T-helper 17 cell (primary cell): Measurements from ENCODE around the gene ZSWIM6. TPM values are rescaled to one million over a fixed set of nuclear protein-coding genes. Genes with fewer than 3 reads are reported as not detected.

Source experiments
- ATAC-seq: fragments of 150-1000 bp; cut with Tn5 transposase; 2 replicates; pipeline ENCODE4 v1.10.0; 2021; ENCODE audit warnings: mild to moderate bottlenecking, moderate library complexity
- DNase-seq, 3 donors: peaks; one replicate each; pipeline versions ENCODE4 v3.0.0 to v3.0.0-alpha.2; 2020 to 2021
- H3K9me3 ChIP-seq: one replicate; pipeline ENCODE4 v1.7.0; 2013; ENCODE audit warnings: low read length, mild to moderate bottlenecking; ENCODE audit not compliant: control insufficient read depth, poor library complexity, severe bottlenecking
- H3K27ac Mint-ChIP-seq: one replicate; pipeline ENCODE4 v1.8.0; 2022; ENCODE audit warnings: mild to moderate bottlenecking, moderate library complexity, mixed read lengths
- H3K27me3 Mint-ChIP-seq: one replicate; pipeline ENCODE4 v1.8.0; 2022; ENCODE audit warnings: mixed read lengths
- H3K36me3 Mint-ChIP-seq: one replicate; pipeline ENCODE4 v1.8.0; 2022; ENCODE audit warnings: low read depth, mixed read lengths
- H3K4me1 Mint-ChIP-seq: one replicate; pipeline ENCODE4 v1.8.0; 2022; ENCODE audit warnings: mild to moderate bottlenecking, mixed read lengths
- H3K4me3 Mint-ChIP-seq: one replicate; pipeline ENCODE4 v1.8.0; 2022; ENCODE audit warnings: mild to moderate bottlenecking, moderate library complexity, mixed read lengths
- total RNA-seq, 4 donors: library from RNA in 2 of 4; stranded (reverse) in 2 of 4; gene quantifications; one replicate each; pipeline ENCODE4 v1.2.3 and lab custom pipeline; 2022 to 2026

ZSWIM6 gene
- total RNA-seq, 2 donors from 2014 or later: 6.5 to 8.7 TPM

DNA sequence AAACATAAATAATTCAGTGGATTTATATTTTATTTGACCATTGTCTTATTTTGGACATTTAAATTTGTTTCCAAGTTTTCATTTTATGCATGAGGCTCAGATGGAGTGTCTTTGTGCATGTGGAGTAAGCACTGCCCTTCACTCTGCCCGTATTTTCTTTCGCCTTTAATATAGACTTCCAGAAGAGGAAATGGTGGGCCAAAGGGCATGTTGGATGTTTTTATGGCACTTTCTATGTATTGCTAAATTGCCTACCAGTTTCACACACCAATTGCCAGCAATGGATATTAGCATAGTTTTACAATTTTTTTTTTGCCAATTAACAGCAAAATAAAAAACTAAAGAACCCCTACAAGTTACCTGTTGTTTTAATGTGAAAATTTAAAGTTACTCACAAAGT, 38.4 kb downstream of the ZSWIM6 start:
- no peaks in the 10 kb centered on the region for H3K9me3 ChIP-seq
- Mint-ChIP-seq H3K27me3 (no peaks in the 10 kb centered on the region), H3K4me1 (peaks cover 17% of the 10 kb centered on the region), H3K4me3 (no peak overlapping the region), H3K27ac (no peak overlapping the region), H3K36me3 (peaks cover 8% of the 10 kb centered on the region)
- DNase-seq (no peak), ATAC-seq (no peak)

DNA sequence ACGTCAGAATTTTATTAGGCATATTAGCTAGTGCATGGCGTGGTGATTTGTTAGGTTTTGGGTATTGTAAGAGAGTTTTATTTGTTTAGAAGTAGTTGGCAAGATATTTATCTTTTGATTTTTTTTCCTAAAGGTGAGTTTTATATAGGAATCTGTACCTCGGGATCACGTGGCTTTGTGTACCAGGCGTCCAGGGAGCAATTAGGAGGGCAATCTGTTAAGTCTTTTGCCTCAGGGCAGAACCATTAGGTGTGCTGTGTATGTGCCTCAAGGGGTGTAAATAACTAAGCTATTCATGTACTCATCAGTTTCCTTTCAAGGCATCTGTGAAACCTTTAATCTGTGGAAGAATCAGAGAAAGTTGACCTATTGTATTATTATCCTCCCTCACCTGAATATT, 39.4 kb downstream of the ZSWIM6 start:
- no peak for ATAC-seq
- Mint-ChIP-seq H3K4me3 (peak overlapping the region; percentile 26), H3K36me3 (peaks cover 8% of the 10 kb centered on the region), H3K4me1 (peaks cover 14% of the 10 kb centered on the region), H3K27ac (peak overlapping the region; percentile 60), H3K27me3 (no peaks in the 10 kb centered on the region)
- DNase-seq: no peak
- H3K9me3 ChIP-seq: no peaks in the 10 kb centered on the region

GRCh38 chr5:61379677-61380076, 47.6 kb downstream of the ZSWIM6 start:
- Mint-ChIP-seq H3K27ac (peak overlapping the region; percentile 21), H3K4me1 (peaks cover 5% of the 10 kb centered on the region), H3K27me3 (no peaks in the 10 kb centered on the region), H3K36me3 (peaks cover 3% of the 10 kb centered on the region), H3K4me3 (no peak overlapping the region)
- DNase-seq: no peak
- no peak for ATAC-seq
- no peaks in the 10 kb centered on the region for H3K9me3 ChIP-seq

DNA sequence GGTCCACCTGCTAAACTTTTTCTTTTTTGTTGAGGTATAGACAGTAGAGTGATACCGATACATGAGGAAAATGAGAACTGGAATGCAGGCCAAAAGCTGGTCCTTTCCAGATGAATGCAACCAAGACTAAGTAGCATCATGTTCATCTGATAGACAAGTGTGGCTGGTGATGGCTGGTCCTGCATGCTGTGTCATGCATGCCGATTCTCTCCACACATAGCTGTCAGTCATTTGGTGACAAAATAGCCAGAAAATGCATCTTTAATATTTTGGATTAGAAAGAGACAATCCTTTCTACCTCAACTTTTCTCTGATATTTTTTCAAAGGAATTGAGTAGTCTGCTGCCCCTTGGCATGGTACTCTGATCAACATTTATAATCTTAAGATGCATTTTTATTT, 49.9 kb downstream of the ZSWIM6 start:
- no peaks in the 10 kb centered on the region for H3K9me3 ChIP-seq
- Mint-ChIP-seq H3K36me3 (no peaks in the 10 kb centered on the region), H3K4me1 (peaks cover 8% of the 10 kb centered on the region), H3K27me3 (no peaks in the 10 kb centered on the region), H3K27ac (no peak overlapping the region), H3K4me3 (no peak overlapping the region)
- DNase-seq (no peak), ATAC-seq (no peak)

- no peaks in the 10 kb centered on the region for H3K27me3 Mint-ChIP-seq
- H3K36me3 Mint-ChIP-seq: no peaks in the 10 kb centered on the region
- H3K9me3 ChIP-seq: no peaks in the 10 kb centered on the region
- ATAC-seq (no peak), DNase-seq (no peak)
- peak overlapping the region; percentile 65 for H3K27ac Mint-ChIP-seq
- peaks cover 15% of the 10 kb centered on the region for H3K4me1 Mint-ChIP-seq
- no peak overlapping the region for H3K4me3 Mint-ChIP-seq
Measured at GRCh38 chr5:61385627-61386026, 53.6 kb downstream of the ZSWIM6 start.

GRCh38 chr5:61386045-61386800, 54.2 kb downstream of the ZSWIM6 start:
- H3K4me1 Mint-ChIP-seq: peaks cover 15% of the 10 kb centered on the region
- no peak for DNase-seq
- no peak for ATAC-seq
- no peaks in the 10 kb centered on the region for H3K27me3 Mint-ChIP-seq
- no peak overlapping the region for H3K4me3 Mint-ChIP-seq
- H3K9me3 ChIP-seq: no peaks in the 10 kb centered on the region
- no peaks in the 10 kb centered on the region for H3K36me3 Mint-ChIP-seq
- H3K27ac Mint-ChIP-seq: peak overlapping the region; percentile 65

DNA sequence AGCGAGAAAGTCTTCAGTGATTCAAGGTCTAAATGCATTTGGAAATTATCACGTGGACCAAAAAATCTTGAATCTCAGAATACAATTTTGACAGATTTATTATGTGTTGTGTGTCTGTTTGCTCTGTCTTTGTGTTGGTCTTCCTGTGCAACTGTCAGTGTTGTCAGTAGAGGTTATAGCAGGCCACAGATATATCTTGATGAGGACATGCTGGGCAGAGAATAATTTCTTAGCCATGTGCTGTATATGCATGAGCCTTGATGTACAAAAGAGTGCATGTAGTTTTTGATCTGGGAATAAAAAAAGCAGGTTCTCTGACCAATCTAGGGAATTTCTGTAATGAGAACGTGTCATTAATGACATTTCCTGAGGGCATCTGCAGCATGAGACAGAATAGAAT, 57.6 kb downstream of the ZSWIM6 start:
- ATAC-seq (no peak), DNase-seq (no peak)
- Mint-ChIP-seq H3K4me1 (peaks cover 15% of the 10 kb centered on the region), H3K27ac (peak overlapping the region; percentile 19), H3K36me3 (no peaks in the 10 kb centered on the region), H3K4me3 (peak overlapping the region; percentile 56), H3K27me3 (no peaks in the 10 kb centered on the region)
- no peaks in the 10 kb centered on the region for H3K9me3 ChIP-seq

GRCh38 chr5:61394078-61394704, 62.1 kb downstream of the ZSWIM6 start:
- H3K9me3 ChIP-seq: no peaks in the 10 kb centered on the region
- H3K27me3 Mint-ChIP-seq: no peaks in the 10 kb centered on the region
- no peak overlapping the region for H3K4me3 Mint-ChIP-seq
- no peaks in the 10 kb centered on the region for H3K36me3 Mint-ChIP-seq
- ATAC-seq (no peak), DNase-seq (no peak)
- H3K27ac Mint-ChIP-seq: no peak overlapping the region
- H3K4me1 Mint-ChIP-seq: peaks cover 12% of the 10 kb centered on the region

DNA sequence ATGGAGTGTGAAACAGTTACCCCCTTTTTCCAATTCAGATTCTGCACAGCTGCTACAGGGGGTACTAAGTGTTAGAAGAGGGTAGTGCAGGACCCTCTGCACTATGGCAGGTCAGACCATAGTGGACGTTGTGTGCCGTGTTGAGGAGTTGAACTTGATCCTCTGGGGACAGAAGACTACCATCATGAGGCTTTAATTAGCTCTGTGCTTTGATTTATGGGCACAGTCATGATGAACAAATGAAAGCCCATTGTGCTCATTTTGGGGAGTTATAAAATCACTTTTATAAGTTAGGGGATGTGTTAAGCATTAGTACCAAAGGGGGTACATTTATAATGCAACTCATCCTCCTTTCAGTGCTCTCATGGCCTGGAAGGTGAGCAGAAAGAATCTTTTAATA, 62.7 kb downstream of the ZSWIM6 start:
- ATAC-seq (no peak), DNase-seq (no peak)
- Mint-ChIP-seq H3K27ac (no peak overlapping the region), H3K27me3 (no peaks in the 10 kb centered on the region), H3K4me3 (no peak overlapping the region), H3K36me3 (no peaks in the 10 kb centered on the region), H3K4me1 (peaks cover 10% of the 10 kb centered on the region)
- H3K9me3 ChIP-seq: no peaks in the 10 kb centered on the region

- Mint-ChIP-seq H3K27me3 (no peaks in the 10 kb centered on the region), H3K36me3 (no peaks in the 10 kb centered on the region), H3K27ac (no peak overlapping the region), H3K4me3 (no peak overlapping the region), H3K4me1 (peaks cover 22% of the 10 kb centered on the region)
- H3K9me3 ChIP-seq: no peaks in the 10 kb centered on the region
- DNase-seq: no peak
- ATAC-seq: no peak
Measured at GRCh38 chr5:61397238-61397637, 65.2 kb downstream of the ZSWIM6 start.

- H3K4me3 Mint-ChIP-seq: no peak overlapping the region
- ATAC-seq (peak; percentile 25), DNase-seq (no peak)
- H3K27ac Mint-ChIP-seq: peak overlapping the region; percentile 39
- H3K27me3 Mint-ChIP-seq: no peaks in the 10 kb centered on the region
- no peaks in the 10 kb centered on the region for H3K9me3 ChIP-seq
- H3K36me3 Mint-ChIP-seq: no peaks in the 10 kb centered on the region
- peaks cover 22% of the 10 kb centered on the region for H3K4me1 Mint-ChIP-seq
Measured at GRCh38 chr5:61397937-61398336, 65.9 kb downstream of the ZSWIM6 start.

DNA sequence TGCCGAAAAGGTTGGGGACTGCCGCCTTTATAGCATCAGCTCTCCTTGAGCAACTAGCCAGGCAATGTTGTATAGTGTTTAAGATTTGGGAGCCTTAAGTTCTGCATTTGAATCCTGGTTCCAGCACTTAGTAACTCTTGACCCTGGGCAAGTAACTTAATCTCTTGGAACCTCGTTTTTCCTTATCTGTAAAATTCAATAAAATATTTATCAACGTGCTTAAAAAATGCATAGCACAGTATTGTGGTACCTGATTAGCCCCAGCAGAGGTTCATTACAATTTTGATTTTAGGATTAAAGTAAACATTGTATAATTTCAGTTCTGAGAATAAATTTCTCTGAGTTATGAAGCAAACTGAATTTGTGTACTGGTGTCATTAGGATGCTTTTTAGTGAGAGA, 66.4 kb downstream of the ZSWIM6 start:
- Mint-ChIP-seq H3K27ac (no peak overlapping the region), H3K36me3 (no peaks in the 10 kb centered on the region), H3K27me3 (no peaks in the 10 kb centered on the region), H3K4me3 (no peak overlapping the region), H3K4me1 (peaks cover 22% of the 10 kb centered on the region)
- ATAC-seq (no peak), DNase-seq (no peak)
- no peaks in the 10 kb centered on the region for H3K9me3 ChIP-seq

GRCh38 chr5:61399679-61400078, 67.6 kb downstream of the ZSWIM6 start:
- Mint-ChIP-seq H3K4me1 (peaks cover 22% of the 10 kb centered on the region), H3K4me3 (peak overlapping the region; percentile 2), H3K27ac (no peak overlapping the region), H3K27me3 (no peaks in the 10 kb centered on the region), H3K36me3 (no peaks in the 10 kb centered on the region)
- ATAC-seq (no peak), DNase-seq (no peak)
- no peaks in the 10 kb centered on the region for H3K9me3 ChIP-seq

GRCh38 chr5:61401726-61402125, 69.7 kb downstream of the ZSWIM6 start:
- no peaks in the 10 kb centered on the region for H3K9me3 ChIP-seq
- no peaks in the 10 kb centered on the region for H3K36me3 Mint-ChIP-seq
- H3K4me3 Mint-ChIP-seq: no peak overlapping the region
- H3K27ac Mint-ChIP-seq: peak overlapping the region; percentile 14
- peaks cover 20% of the 10 kb centered on the region for H3K4me1 Mint-ChIP-seq
- ATAC-seq (no peak), DNase-seq (no peak)
- no peaks in the 10 kb centered on the region for H3K27me3 Mint-ChIP-seq
